ENCODE data around the gene NCKAP5.
"Not testable (repeated sequence)": the region's sequence is repeated elsewhere in the genome, so short reads cannot be mapped to it uniquely, and the experiment has no call there.

The NCKAP5 gene

DNA sequence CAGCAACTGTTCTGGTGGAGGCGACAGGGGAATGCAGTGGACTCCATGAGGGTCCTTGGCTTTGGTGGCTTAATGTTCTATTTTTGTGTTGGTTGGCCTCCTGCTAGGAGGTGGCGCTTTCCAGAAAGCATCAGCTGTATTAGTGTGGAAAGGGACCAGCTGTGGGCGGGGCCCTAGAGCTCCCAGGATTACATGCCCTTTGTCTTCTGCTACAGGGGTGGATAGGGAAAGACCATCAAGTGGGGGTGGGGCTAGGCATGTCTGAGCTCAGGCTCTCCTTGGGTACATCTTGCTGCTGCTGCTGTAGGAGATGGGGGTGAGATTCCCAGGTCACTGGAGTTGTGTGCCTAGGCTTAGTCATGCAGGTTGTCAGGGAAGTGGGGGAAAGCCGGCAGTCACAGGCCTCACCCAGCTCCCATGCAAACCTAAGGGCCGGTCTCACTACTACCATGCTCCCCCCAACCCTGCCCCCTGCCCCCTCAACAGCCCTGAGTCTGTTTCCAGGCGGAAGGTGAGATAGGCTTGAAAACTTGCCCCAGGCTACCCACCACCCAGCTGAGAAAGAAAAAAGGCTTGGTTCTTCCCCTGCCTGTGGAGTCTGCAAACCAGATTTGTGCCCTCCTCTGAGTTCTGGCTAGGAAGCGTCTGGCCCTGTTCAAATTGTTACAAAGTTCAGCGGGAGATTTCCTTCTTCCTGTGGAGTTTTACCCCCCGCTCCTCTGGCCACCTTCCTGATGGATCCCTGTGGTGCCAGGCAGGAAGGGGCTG, 756.9 kb downstream of the NCKAP5 start:
- no peak overlapping the region for H3K4me3 ChIP-seq (ENCODE audit: control insufficient read depth, low read depth, low read length)
- TF ChIP-seq, protein P1, sequence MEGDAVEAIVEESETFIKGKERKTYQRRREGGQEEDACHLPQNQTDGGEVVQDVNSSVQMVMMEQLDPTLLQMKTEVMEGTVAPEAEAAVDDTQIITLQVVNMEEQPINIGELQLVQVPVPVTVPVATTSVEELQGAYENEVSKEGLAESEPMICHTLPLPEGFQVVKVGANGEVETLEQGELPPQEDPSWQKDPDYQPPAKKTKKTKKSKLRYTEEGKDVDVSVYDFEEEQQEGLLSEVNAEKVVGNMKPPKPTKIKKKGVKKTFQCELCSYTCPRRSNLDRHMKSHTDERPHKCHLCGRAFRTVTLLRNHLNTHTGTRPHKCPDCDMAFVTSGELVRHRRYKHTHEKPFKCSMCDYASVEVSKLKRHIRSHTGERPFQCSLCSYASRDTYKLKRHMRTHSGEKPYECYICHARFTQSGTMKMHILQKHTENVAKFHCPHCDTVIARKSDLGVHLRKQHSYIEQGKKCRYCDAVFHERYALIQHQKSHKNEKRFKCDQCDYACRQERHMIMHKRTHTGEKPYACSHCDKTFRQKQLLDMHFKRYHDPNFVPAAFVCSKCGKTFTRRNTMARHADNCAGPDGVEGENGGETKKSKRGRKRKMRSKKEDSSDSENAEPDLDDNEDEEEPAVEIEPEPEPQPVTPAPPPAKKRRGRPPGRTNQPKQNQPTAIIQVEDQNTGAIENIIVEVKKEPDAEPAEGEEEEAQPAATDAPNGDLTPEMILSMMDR (IDR thresholded peaks at IDR 0.05; ENCODE audit: control insufficient read depth, insufficient read depth, low read depth, low read length, missing control alignments), result no peak
- DNase-seq (ENCODE audit: low read depth), result no peak

DNA sequence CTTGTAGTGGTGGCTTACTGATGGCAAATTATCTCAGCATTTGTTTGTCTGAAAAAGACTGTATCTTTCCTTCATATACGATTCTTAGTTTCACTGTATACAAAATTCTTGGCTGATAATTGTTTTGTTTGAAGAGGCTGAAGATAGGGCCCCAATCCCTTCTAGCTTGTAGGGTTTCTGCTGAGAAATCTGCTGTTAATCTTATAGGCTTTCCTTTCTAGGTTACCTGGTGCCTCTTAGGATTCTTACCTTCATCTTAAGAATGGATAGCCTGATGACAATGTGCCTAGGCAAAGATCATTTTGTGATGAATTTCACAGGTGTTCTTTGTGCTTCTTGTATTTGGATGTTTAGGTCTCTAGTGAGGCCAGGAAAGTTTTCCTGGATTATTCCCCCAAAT, 758.3 kb downstream of the NCKAP5 start:
- not testable (repeated sequence) for H3K4me3 ChIP-seq (ENCODE audit: control insufficient read depth, low read depth, low read length); DNase-seq (ENCODE audit: low read depth)

DNA sequence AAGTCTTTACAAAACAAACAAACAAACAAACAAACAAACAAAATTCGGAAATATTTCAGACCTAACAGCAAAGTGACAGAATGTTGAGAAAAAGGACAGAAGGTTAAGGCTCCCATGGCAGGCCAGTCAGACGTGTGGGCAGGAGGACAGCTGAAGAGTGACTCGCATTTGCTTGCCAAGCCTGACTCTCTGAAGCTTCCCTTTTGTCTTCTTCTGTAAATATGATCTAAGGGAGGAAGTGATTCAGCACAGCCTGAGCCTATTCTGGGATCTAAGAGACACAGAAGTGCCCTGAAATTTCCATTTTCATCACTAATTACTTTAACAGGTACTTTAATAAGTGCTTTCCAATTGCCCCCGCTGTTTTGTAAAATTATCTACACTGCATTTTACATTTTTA, 764.2 kb downstream of the NCKAP5 start:
- no peak overlapping the region for H3K4me3 ChIP-seq (ENCODE audit: control insufficient read depth, low read depth, low read length)
- peak; percentile 16 for DNase-seq (ENCODE audit: low read depth)
- TF ChIP-seq, protein P1 (IDR thresholded peaks at IDR 0.05; ENCODE audit: control insufficient read depth, insufficient read depth, low read depth, low read length, missing control alignments), result no peak

DNA sequence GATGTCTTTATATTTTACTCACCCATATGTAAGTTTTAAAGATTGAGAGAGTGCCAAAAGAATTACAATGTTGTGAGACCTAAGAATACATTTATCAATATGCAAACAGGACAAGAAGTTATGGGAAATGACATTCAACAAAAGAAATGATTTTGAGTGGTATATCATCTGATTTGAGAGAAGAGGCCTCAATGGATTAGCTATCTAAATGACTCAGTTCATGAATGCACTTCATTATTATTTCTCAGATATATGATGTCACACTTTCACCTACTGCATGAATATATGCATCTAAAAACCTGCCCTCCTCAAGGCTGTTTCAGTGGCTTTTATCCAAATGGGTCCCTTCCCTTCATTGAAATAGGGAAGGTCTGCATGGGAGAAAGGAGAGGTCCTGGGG, 769.9 kb downstream of the NCKAP5 start:
- no peak overlapping the region for H3K4me3 ChIP-seq (ENCODE audit: control insufficient read depth, low read depth, low read length)
- DNase-seq (ENCODE audit: low read depth), result no peak
- TF ChIP-seq, protein P1 (IDR thresholded peaks at IDR 0.05; ENCODE audit: control insufficient read depth, insufficient read depth, low read depth, low read length, missing control alignments), result no peak

DNA sequence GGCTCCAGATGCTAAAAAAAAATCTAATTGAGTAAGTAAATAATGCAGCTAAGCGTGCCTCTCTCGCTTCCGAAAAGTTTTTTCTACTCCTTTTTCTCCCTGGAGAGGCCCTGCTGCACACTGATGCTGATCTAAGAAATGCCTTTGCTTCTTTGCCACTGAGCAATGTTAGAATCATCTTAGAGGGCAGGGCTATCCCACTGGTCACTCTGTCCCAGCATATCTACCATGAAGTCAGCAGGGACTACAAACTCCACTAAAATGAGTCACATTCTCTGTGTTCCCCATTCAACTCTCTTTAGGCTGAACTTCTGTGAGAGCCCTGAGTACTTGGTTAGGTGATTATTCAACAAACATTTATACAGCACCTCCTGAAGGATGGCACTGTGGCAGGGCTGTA, 770.7 kb downstream of the NCKAP5 start:
- DNase-seq (ENCODE audit: low read depth), result peak; percentile 28
- no peak overlapping the region for H3K4me3 ChIP-seq (ENCODE audit: control insufficient read depth, low read depth, low read length)
- TF ChIP-seq, protein P1 (IDR thresholded peaks at IDR 0.05; ENCODE audit: control insufficient read depth, insufficient read depth, low read depth, low read length, missing control alignments), result no peak

DNA sequence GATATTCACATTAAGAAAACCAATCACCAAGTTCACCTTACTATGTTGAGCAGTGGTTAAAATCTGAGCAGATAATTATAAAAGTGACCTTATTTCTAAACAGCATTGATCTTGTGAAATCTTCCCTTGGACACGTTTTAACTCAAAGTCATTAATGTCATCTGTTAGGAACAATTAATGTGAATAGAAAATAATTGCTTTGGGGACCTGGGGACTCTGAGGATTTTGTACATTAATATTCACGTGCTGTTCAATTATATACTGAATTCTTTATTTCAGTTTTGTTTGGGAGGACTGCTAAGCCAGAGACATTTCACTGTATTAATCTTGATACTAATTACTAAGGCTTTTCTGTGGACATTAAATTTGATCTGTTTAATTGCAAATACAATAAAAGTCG, 771.2 kb downstream of the NCKAP5 start:
- TF ChIP-seq, protein P1 (IDR thresholded peaks at IDR 0.05; ENCODE audit: control insufficient read depth, insufficient read depth, low read depth, low read length, missing control alignments), result no peak
- DNase-seq (ENCODE audit: low read depth), result no peak
- H3K4me3 ChIP-seq (ENCODE audit: control insufficient read depth, low read depth, low read length), result no peak overlapping the region

DNA sequence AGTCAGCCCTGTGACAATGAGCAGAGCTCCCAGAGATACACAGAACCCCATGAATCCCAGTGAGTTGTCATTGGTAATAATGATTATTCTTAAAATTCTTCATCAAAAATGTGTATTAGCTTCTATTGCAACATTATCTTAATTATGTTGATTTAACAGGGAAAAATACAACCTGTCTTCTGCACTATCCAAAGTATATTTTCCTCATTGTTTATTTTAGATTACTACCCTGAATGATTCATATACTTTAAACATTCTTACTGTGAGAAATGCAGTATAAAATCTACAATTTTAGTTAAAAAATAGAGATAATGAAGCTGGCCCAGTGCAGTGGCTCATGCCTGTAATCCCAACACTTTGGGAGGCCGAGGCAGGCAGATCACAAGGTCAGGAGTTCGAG, 773.0 kb downstream of the NCKAP5 start:
- no peak for DNase-seq (ENCODE audit: low read depth)
- H3K4me3 ChIP-seq (ENCODE audit: control insufficient read depth, low read depth, low read length), result no peak overlapping the region
- TF ChIP-seq, protein P1 (IDR thresholded peaks at IDR 0.05; ENCODE audit: control insufficient read depth, insufficient read depth, low read depth, low read length, missing control alignments), result no peak
